GM18870 (cell line): ENCODE data around the gene ZDHHC1.
"Not testable (repeated sequence)": the region's sequence is repeated elsewhere in the genome, so short reads cannot be mapped to it uniquely, and the experiment has no call there.

Experiments
- ATAC-seq: cut with Tn5 transposase; IDR thresholded peaks from one replicate; pipeline ENCODE4 v1.9.1; 2021; ENCODE audit warnings: moderate library complexity; ENCODE audit not compliant: unreplicated experiment

ZDHHC1 gene

GRCh38 chr16:67378642-67379041 is 37.6 kb downstream of the ZDHHC1 start:
- no peak for ATAC-seq

- not testable (repeated sequence) for ATAC-seq
These were observed 40.3 kb downstream of the ZDHHC1 start for GRCh38 chr16:67376012-67376411.

- ATAC-seq: no peak
These were observed 43.6 kb downstream of the ZDHHC1 start for GRCh38 chr16:67372664-67373063.

- no peak for ATAC-seq
These were observed 45.6 kb downstream of the ZDHHC1 start for GRCh38 chr16:67370661-67371060.

- no peak for ATAC-seq
These were observed 51.6 kb downstream of the ZDHHC1 start for GRCh38 chr16:67364600-67365235.

GRCh38 chr16:67361038-67361437 is 55.2 kb downstream of the ZDHHC1 start:
- ATAC-seq: no peak

GRCh38 chr16:67359540-67360269 is 56.6 kb downstream of the ZDHHC1 start:
- ATAC-seq: not testable (repeated sequence)

GRCh38 chr16:67357561-67357960 is 58.7 kb downstream of the ZDHHC1 start:
- ATAC-seq: no peak

GRCh38 chr16:67356396-67356795 is 59.9 kb downstream of the ZDHHC1 start:
- ATAC-seq: no peak

GRCh38 chr16:67352463-67352862 is 63.8 kb downstream of the ZDHHC1 start:
- ATAC-seq: not testable (repeated sequence)

- ATAC-seq: no peak
These were observed 66.0 kb downstream of the ZDHHC1 start for GRCh38 chr16:67350324-67350723.

GRCh38 chr16:67349172-67349571 is 67.1 kb downstream of the ZDHHC1 start:
- ATAC-seq: no peak

- ATAC-seq: no peak
These were observed 69.9 kb downstream of the ZDHHC1 start for GRCh38 chr16:67346341-67346740.

- no peak for ATAC-seq
These were observed 70.9 kb downstream of the ZDHHC1 start for GRCh38 chr16:67345401-67345800.
